CD8-positive, alpha-beta memory T cell (primary cell): Measurements from ENCODE around the gene SLIT3. TPM values are rescaled to one million over a fixed set of nuclear protein-coding genes. Genes with fewer than 3 reads are reported as not detected.

Experiments
- CTCF ChIA-PET: fragments of 350-600 bp; sonication (Branson Sonifier 250); formaldehyde crosslinking; loops from one replicate; lab custom pipeline; 2021; ENCODE audit warnings: antibody characterized with exemption; lab: Charles Lee
- POLR2A ChIA-PET: fragments of 350-600 bp; sonication (Branson Sonifier 250); formaldehyde crosslinking; loops from one replicate; lab custom pipeline; 2021; ENCODE audit warnings: antibody characterized with exemption; lab: Charles Lee
- DNase-seq, 5 donors: peaks; one replicate each; pipeline versions ENCODE4 v3.0.0 to v3.0.0-alpha.2; 2020 to 2022; ENCODE audit warnings: mixed read lengths in 1 of 5
- H3K27ac ChIP-seq: one replicate; pipeline ENCODE4 v1.7.0; 2013; ENCODE audit warnings: low read depth, mild to moderate bottlenecking, low read length, moderate library complexity
- H3K27me3 ChIP-seq: 2 replicates; pipeline ENCODE4 v1.7.0; 2013; ENCODE audit warnings: low read length, mild to moderate bottlenecking; ENCODE audit not compliant: insufficient read depth, poor library complexity, severe bottlenecking
- H3K36me3 ChIP-seq: 2 replicates; pipeline ENCODE4 v1.7.0; 2013; ENCODE audit warnings: mild to moderate bottlenecking, low read length, moderate library complexity; ENCODE audit not compliant: insufficient read depth
- H3K4me1 ChIP-seq: 2 replicates; pipeline ENCODE4 v1.7.0; 2013; ENCODE audit warnings: mild to moderate bottlenecking, low read length, moderate library complexity; ENCODE audit not compliant: insufficient read depth
- H3K4me3 ChIP-seq: 2 replicates; pipeline ENCODE4 v1.7.0; 2013; ENCODE audit warnings: mild to moderate bottlenecking, low read length
- H3K9me3 ChIP-seq: 2 replicates; pipeline ENCODE4 v1.7.0; 2013; ENCODE audit warnings: mild to moderate bottlenecking, low read length
- H3K27ac Mint-ChIP-seq, 8 donors: one replicate each; pipeline ENCODE4 v1.8.0; 2020 to 2021; ENCODE audit warnings: mixed read lengths in 8 of 8, mild to moderate bottlenecking in 6 of 8, inconsistent platforms in 3 of 8, moderate library complexity in 3 of 8
- H3K27me3 Mint-ChIP-seq, 2 donors: one replicate each; pipeline ENCODE4 v1.8.0; 2020 to 2021; ENCODE audit warnings: mixed read lengths in 2 of 2, mild to moderate bottlenecking in 1 of 2, moderate library complexity in 1 of 2
- H3K36me3 Mint-ChIP-seq, 3 donors: one replicate each; pipeline ENCODE4 v1.8.0; 2020 to 2021; ENCODE audit warnings: mixed read lengths in 3 of 3, inconsistent platforms in 1 of 3, mild to moderate bottlenecking in 1 of 3
- H3K4me1 Mint-ChIP-seq, 3 donors: one replicate each; pipeline ENCODE4 v1.8.0; 2020 to 2021; ENCODE audit warnings: mixed read lengths in 3 of 3, inconsistent platforms in 1 of 3, mild to moderate bottlenecking in 1 of 3
- H3K4me3 Mint-ChIP-seq, 7 donors: one replicate each; pipeline ENCODE4 v1.8.0; 2020 to 2021; ENCODE audit warnings: mixed read lengths in 7 of 7, mild to moderate bottlenecking in 6 of 7, moderate library complexity in 4 of 7, inconsistent platforms in 2 of 7
- H3K9me3 Mint-ChIP-seq, 5 donors: one replicate each; pipeline ENCODE4 v1.8.0; 2020 to 2022; ENCODE audit warnings: mixed read lengths in 5 of 5, mild to moderate bottlenecking in 3 of 5, moderate library complexity in 2 of 5, inconsistent platforms in 1 of 5
- polyA plus RNA-seq: library from polyadenylated mRNA; unstranded; fragments of 300-500 nt; fragmentation: Illumina TruSeq; gene quantifications from one replicate; pipeline ENCODE4 v1.2.3, GENCODE V29; 2021
- total RNA-seq, 2 experiments: library from RNA; stranded (reverse); gene quantifications; one replicate each; pipeline ENCODE4 v1.2.3, GENCODE V29; 2021

The SLIT3 gene
- total and polyA plus RNA-seq, 3 experiments from 2014 or later: 0.49 to 0.72 TPM; not detected in 1

- CTCF ChIA-PET: no interaction called here
- peak overlapping the region in 1 of 8 donors; percentile 64 for H3K27ac Mint-ChIP-seq
- Histone ChIP-seq H3K27me3 (no peaks in the 10 kb centered on the region), H3K4me3 (no peak overlapping the region), H3K9me3 (no peaks in the 10 kb centered on the region), H3K4me1 (no peaks in the 10 kb centered on the region), H3K36me3 (no peaks in the 10 kb centered on the region), H3K27ac (no peak overlapping the region)
- H3K4me3 Mint-ChIP-seq: no peak overlapping the region
- peaks cover 0 to 15% (median 14%) of the 10 kb centered on the region in 3 donors for H3K4me1 Mint-ChIP-seq
- peaks cover 0 to 4% (median 1%) of the 10 kb centered on the region in 5 donors for H3K9me3 Mint-ChIP-seq
- H3K27me3 Mint-ChIP-seq: peaks cover 3 to 10% of the 10 kb centered on the region in 2 donors
- H3K36me3 Mint-ChIP-seq: no peaks in the 10 kb centered on the region
- POLR2A ChIA-PET: no interaction called here
- no peak for DNase-seq
These were observed 452.4 kb downstream of the SLIT3 start for GRCh38 chr5:168848569-168848968.

- CTCF ChIA-PET: no interaction called here
- POLR2A ChIA-PET: no interaction called here
- Histone ChIP-seq H3K36me3 (no peaks in the 10 kb centered on the region), H3K4me1 (no peaks in the 10 kb centered on the region), H3K9me3 (no peaks in the 10 kb centered on the region), H3K27ac (no peak overlapping the region), H3K27me3 (no peaks in the 10 kb centered on the region), H3K4me3 (no peak overlapping the region)
- Mint-ChIP-seq H3K27me3 (peaks cover 4 to 10% of the 10 kb centered on the region in 2 donors), H3K36me3 (no peaks in the 10 kb centered on the region), H3K4me3 (no peak overlapping the region), H3K9me3 (peaks cover 0 to 4% (median 1%) of the 10 kb centered on the region in 5 donors), H3K27ac (no peak overlapping the region), H3K4me1 (peaks cover 0 to 15% (median 12%) of the 10 kb centered on the region in 3 donors)
- no peak for DNase-seq
These were observed 453.3 kb downstream of the SLIT3 start for GRCh38 chr5:168847511-168848073.

DNA sequence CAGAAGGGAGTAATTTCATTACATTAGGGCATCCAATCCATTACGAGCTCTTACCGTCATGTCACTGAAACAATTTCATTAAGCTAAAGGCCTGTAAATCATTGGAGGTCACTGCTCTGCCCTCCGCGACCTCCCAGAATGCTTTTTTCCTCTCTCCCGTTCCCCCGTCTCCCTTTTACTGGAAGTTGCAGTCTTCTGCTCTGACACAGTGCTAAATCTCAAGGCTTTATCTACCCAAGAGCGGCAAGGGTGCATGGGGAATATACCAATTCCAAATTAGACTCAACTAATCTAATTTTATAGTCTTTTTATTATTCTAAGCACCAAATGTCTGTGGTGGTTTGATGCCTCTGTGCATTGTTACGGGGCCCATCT is 456.0 kb downstream of the SLIT3 start:
- no peak for DNase-seq
- H3K36me3 Mint-ChIP-seq: no peaks in the 10 kb centered on the region
- no peak overlapping the region for H3K27ac Mint-ChIP-seq
- POLR2A ChIA-PET: no interaction called here
- Histone ChIP-seq H3K4me1 (no peaks in the 10 kb centered on the region), H3K4me3 (no peak overlapping the region), H3K27me3 (no peaks in the 10 kb centered on the region), H3K36me3 (no peaks in the 10 kb centered on the region), H3K27ac (no peak overlapping the region), H3K9me3 (no peaks in the 10 kb centered on the region)
- H3K9me3 Mint-ChIP-seq: peaks cover 0 to 4% (median 0%) of the 10 kb centered on the region in 5 donors
- CTCF ChIA-PET: no interaction called here
- H3K4me1 Mint-ChIP-seq: no peaks in the 10 kb centered on the region
- H3K27me3 Mint-ChIP-seq: peaks cover 6 to 10% of the 10 kb centered on the region in 2 donors
- H3K4me3 Mint-ChIP-seq: no peak overlapping the region

DNA sequence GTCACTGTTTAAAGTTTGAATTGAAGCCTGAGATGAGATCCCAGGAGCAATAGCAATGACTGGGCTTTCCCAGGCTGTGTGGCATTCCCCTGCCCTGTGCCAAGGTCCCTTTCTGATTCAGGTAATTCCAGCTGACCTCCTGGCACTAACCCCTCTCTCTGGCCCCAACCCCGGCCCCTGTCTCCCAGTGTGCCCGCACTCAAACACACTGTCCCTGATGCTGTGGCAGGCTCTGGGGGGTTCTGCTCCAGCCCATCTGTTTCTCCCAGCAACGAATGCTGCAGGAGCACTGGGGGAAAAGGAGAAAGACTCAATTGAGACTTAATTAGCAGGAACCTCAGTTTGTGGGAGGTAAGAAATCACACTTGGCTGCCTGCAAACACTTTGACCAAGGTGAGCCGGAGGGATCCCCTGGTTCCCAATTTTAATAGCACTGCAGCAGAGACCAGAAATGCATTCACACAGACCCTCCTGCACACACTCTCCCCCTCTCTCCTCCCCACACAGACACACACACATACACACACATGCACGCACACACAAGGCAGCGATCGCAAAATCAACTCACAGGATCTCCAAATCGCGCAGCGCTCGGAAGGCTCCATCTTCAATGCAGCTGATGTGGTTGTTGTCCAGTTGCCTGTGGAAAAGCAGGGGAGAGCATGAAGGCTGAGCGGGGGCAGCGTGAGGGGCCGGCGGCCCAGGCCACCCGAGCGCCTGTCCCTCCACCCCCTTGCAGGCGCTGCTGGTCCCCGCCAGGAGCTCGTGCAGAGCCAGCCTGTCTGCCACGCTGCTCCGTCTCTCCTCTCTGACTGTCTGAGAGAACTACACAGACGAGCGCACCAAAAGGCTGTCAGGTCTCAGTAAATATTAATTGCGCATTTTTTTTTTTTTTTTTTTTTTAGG is 456.7 kb downstream of the SLIT3 start:
- no peak for DNase-seq
- Mint-ChIP-seq H3K27ac (no peak overlapping the region), H3K36me3 (no peaks in the 10 kb centered on the region), H3K9me3 (peaks cover 0 to 4% (median 0%) of the 10 kb centered on the region in 5 donors), H3K4me1 (no peaks in the 10 kb centered on the region), H3K27me3 (peaks cover 6 to 10% of the 10 kb centered on the region in 2 donors), H3K4me3 (no peak overlapping the region)
- H3K4me1 ChIP-seq: no peaks in the 10 kb centered on the region
- no peaks in the 10 kb centered on the region for H3K36me3 ChIP-seq
- no peak overlapping the region for H3K27ac ChIP-seq
- no peak overlapping the region for H3K4me3 ChIP-seq
- no peaks in the 10 kb centered on the region for H3K9me3 ChIP-seq
- POLR2A ChIA-PET: no interaction called here
- CTCF ChIA-PET: no interaction called here
- H3K27me3 ChIP-seq: no peaks in the 10 kb centered on the region

DNA sequence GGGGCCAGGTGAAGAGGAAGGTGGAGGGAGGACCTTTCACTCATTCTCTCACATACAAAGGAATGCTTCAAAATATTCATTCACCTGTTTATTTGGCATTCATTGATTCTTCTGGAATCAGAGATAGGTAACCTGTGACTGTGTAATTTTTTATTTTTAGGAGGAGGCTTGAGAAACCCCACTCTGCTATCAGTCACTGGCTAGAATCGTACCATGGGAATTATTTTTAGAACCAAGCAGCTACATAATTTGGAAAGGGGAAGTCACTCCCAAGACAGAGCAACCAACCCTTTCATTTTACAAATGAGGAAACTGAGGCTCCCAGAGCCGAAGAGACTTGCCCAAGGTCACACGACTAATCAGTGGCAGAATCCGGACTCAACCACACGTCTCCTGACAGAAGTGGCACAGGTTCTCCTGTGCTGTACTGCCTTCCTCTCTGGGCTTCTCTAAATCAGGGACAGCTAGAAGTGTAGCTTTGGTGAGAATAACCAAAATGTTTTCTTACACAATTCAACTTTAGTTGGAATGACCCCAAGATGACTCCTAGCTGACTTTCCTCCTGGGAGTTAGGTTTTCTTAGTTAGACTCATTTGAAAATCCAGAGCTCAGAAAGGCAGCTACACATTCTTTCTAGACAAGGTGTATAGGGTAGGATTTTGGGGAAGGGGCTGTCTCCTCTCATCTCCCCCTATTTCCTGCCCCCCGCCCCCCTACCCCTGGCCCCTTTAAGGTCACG is 457.5 kb downstream of the SLIT3 start:
- H3K9me3 ChIP-seq: no peaks in the 10 kb centered on the region
- H3K4me1 ChIP-seq: no peaks in the 10 kb centered on the region
- H3K27me3 ChIP-seq: no peaks in the 10 kb centered on the region
- peaks cover 0 to 4% (median 0%) of the 10 kb centered on the region in 5 donors for H3K9me3 Mint-ChIP-seq
- CTCF ChIA-PET: no interaction called here
- H3K36me3 ChIP-seq: no peaks in the 10 kb centered on the region
- no peaks in the 10 kb centered on the region for H3K4me1 Mint-ChIP-seq
- no peaks in the 10 kb centered on the region for H3K36me3 Mint-ChIP-seq
- POLR2A ChIA-PET: no interaction called here
- H3K27me3 Mint-ChIP-seq: peaks cover 6 to 10% of the 10 kb centered on the region in 2 donors
- no peak for DNase-seq
- H3K27ac Mint-ChIP-seq: no peak overlapping the region
- H3K4me3 ChIP-seq: no peak overlapping the region
- H3K4me3 Mint-ChIP-seq: no peak overlapping the region
- H3K27ac ChIP-seq: no peak overlapping the region

GRCh38 chr5:168842571-168843205 is 458.3 kb downstream of the SLIT3 start:
- no peak for DNase-seq
- Histone ChIP-seq H3K4me1 (no peaks in the 10 kb centered on the region), H3K27me3 (no peaks in the 10 kb centered on the region), H3K27ac (no peak overlapping the region), H3K4me3 (no peak overlapping the region), H3K9me3 (no peaks in the 10 kb centered on the region), H3K36me3 (no peaks in the 10 kb centered on the region)
- CTCF ChIA-PET: interaction anchor here (0.9 kb wide), 1 partner anchor 12 kb away, joined by 4 read pairs; no protein-coding TSS in a partner anchor
- H3K4me3 Mint-ChIP-seq: no peak overlapping the region
- POLR2A ChIA-PET: no interaction called here
- H3K36me3 Mint-ChIP-seq: no peaks in the 10 kb centered on the region
- no peaks in the 10 kb centered on the region for H3K4me1 Mint-ChIP-seq
- H3K9me3 Mint-ChIP-seq: peaks cover 0 to 3% (median 0%) of the 10 kb centered on the region in 5 donors
- H3K27me3 Mint-ChIP-seq: peaks cover 6 to 10% of the 10 kb centered on the region in 2 donors
- H3K27ac Mint-ChIP-seq: no peak overlapping the region

DNA sequence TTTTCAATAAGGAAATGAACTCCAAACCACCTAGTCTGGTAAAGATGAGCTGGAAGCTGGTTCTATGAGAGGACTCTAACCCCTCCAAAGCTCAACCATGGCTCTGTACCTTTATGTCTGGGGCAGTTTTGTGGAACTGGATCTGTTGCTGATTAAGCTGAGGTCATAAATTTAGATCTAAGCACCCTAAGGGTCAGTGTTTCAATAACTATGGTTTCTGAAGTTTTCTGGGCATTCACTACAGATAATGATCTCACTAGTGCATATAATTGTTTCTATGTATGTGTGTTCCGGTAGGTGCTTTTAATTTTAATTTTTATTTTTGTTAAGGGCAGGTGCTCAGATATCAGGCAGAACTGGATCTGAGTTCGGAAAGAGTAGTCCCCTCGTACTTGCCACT is 463.1 kb downstream of the SLIT3 start:
- Mint-ChIP-seq H3K9me3 (peaks cover 0 to 3% (median 0%) of the 10 kb centered on the region in 5 donors), H3K27ac (no peak overlapping the region), H3K27me3 (peaks cover 0 to 2% of the 10 kb centered on the region in 2 donors), H3K36me3 (no peaks in the 10 kb centered on the region), H3K4me3 (no peak overlapping the region), H3K4me1 (no peaks in the 10 kb centered on the region)
- Histone ChIP-seq H3K4me3 (no peak overlapping the region), H3K4me1 (no peaks in the 10 kb centered on the region), H3K36me3 (no peaks in the 10 kb centered on the region), H3K27me3 (no peaks in the 10 kb centered on the region), H3K27ac (no peak overlapping the region), H3K9me3 (no peaks in the 10 kb centered on the region)
- DNase-seq: no peak
- ChIA-PET CTCF (no interaction called here), POLR2A (no interaction called here)
